ENCODE measurements around the gene MEOX1.
"Not testable (repeated sequence)": the region's sequence is repeated elsewhere in the genome, so short reads cannot be mapped to it uniquely, and the experiment has no call there.

MEOX1 gene

GRCh38 chr17:43616852-43617251 lies 44.9 kb downstream of the MEOX1 start:
- DNase-seq (ENCODE audit: low read depth), result no peak

- no peak for DNase-seq (ENCODE audit: low read depth)
Measured at GRCh38 chr17:43616421-43616820, 45.3 kb downstream of the MEOX1 start.

GRCh38 chr17:43616029-43616351 lies 45.7 kb downstream of the MEOX1 start:
- no peak for DNase-seq (ENCODE audit: low read depth)

- no peak for DNase-seq (ENCODE audit: low read depth)
Measured at GRCh38 chr17:43615330-43616028, 46.2 kb downstream of the MEOX1 start.

- DNase-seq (ENCODE audit: low read depth), result no peak
Measured at GRCh38 chr17:43614561-43614960, 47.2 kb downstream of the MEOX1 start.

- no peak for DNase-seq (ENCODE audit: low read depth)
Measured at GRCh38 chr17:43613917-43614316, 47.8 kb downstream of the MEOX1 start.

- DNase-seq (ENCODE audit: low read depth), result no peak
Measured at GRCh38 chr17:43612515-43612914, 49.2 kb downstream of the MEOX1 start.

- DNase-seq (ENCODE audit: low read depth), result no peak
Measured at GRCh38 chr17:43611230-43611969, 50.3 kb downstream of the MEOX1 start.

GRCh38 chr17:43609613-43610385 lies 51.9 kb downstream of the MEOX1 start:
- DNase-seq (ENCODE audit: low read depth), result no peak

GRCh38 chr17:43608313-43608712 lies 53.4 kb downstream of the MEOX1 start:
- DNase-seq (ENCODE audit: low read depth), result no peak

GRCh38 chr17:43604549-43604948 lies 57.2 kb downstream of the MEOX1 start:
- DNase-seq (ENCODE audit: low read depth), result no peak

- no peak for DNase-seq (ENCODE audit: low read depth)
Measured at GRCh38 chr17:43603321-43603720, 58.4 kb downstream of the MEOX1 start.

GRCh38 chr17:43602556-43602955 lies 59.2 kb downstream of the MEOX1 start:
- DNase-seq (ENCODE audit: low read depth), result not testable (repeated sequence)

- no peak for DNase-seq (ENCODE audit: low read depth)
Measured at GRCh38 chr17:43601280-43602039, 60.3 kb downstream of the MEOX1 start.

- DNase-seq (ENCODE audit: low read depth), result peak; percentile 68
Measured at GRCh38 chr17:43599835-43600234, 61.9 kb downstream of the MEOX1 start.

GRCh38 chr17:43599046-43599395 lies 62.7 kb downstream of the MEOX1 start:
- no peak for DNase-seq (ENCODE audit: low read depth)

- no peak for DNase-seq (ENCODE audit: low read depth)
Measured at GRCh38 chr17:43598357-43599045, 63.2 kb downstream of the MEOX1 start.

- no peak for DNase-seq (ENCODE audit: low read depth)
Measured at GRCh38 chr17:43597624-43598356, 63.9 kb downstream of the MEOX1 start.

- DNase-seq (ENCODE audit: low read depth), result no peak
Measured at GRCh38 chr17:43595466-43595865, 66.3 kb downstream of the MEOX1 start.

- DNase-seq (ENCODE audit: low read depth), result no peak
Measured at GRCh38 chr17:43591779-43592562, 69.8 kb downstream of the MEOX1 start.
